ENCODE measurements around the gene TMEM273. TPM values are rescaled to one million over a fixed set of nuclear protein-coding genes. Genes with fewer than 3 reads are reported as not detected.

The TMEM273 gene
- total RNA-seq, 1 experiment from 2014 or later, result 0.09 TPM

DNA sequence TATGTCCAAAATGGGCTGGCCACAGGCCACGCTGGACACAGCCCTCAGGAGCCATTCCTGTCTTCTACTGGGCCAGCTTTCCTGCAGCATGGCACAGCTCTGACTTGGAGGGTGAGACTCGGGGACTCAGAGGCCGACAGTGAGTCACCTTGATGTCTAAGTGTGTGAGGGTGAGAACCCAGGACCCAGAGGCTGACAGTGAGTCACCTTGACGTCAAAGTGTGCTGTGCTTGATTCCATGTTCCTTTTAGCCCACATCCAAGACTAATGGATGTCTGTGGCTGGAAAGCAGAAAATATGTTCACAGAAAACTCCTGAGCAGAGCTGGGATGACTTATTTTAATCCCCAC lies 48.4 kb downstream of the TMEM273 start:
- H3K27me3 Mint-ChIP-seq (ENCODE audit: low read depth), result no peaks in the 10 kb centered on the region
- peaks cover 27% of the 10 kb centered on the region for H3K9me3 Mint-ChIP-seq
- 0 out of 2 replicates have a peak, but pooled peaks cover 2% of the 10 kb centered on the region for H3K36me3 Mint-ChIP-seq
- H3K27ac Mint-ChIP-seq, result no peak overlapping the region
- DNase-seq (ENCODE audit: low spot score) (no peak), ATAC-seq (no peak)
- no peak overlapping the region for H3K4me3 Mint-ChIP-seq
- H3K4me1 Mint-ChIP-seq, result peaks cover 34% of the 10 kb centered on the region
- TF ChIP-seq ZNF423 (CRISPR knock-in tag; IDR thresholded peaks at IDR 0.05), result no peak
- no peak for TF ChIP-seq GABPB1 (CRISPR knock-in tag; IDR thresholded peaks at IDR 0.05)
- TF ChIP-seq CDX4 (CRISPR knock-in tag; IDR thresholded peaks at IDR 0.05; ENCODE audit: borderline replicate concordance), result no peak
- TF ChIP-seq, protein P1, sequence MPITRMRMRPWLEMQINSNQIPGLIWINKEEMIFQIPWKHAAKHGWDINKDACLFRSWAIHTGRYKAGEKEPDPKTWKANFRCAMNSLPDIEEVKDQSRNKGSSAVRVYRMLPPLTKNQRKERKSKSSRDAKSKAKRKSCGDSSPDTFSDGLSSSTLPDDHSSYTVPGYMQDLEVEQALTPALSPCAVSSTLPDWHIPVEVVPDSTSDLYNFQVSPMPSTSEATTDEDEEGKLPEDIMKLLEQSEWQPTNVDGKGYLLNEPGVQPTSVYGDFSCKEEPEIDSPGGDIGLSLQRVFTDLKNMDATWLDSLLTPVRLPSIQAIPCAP (CRISPR knock-in tag; IDR thresholded peaks at IDR 0.05), result no peak
- no peak for TF ChIP-seq FOXP1 (CRISPR knock-in tag; IDR thresholded peaks at IDR 0.05; ENCODE audit: borderline replicate concordance)
- TF ChIP-seq NFATC4 (CRISPR knock-in tag; IDR thresholded peaks at IDR 0.05), result no peak
- no peak for TF ChIP-seq ELF4 (CRISPR knock-in tag; IDR thresholded peaks at IDR 0.05; ENCODE audit: low read depth)
- TF ChIP-seq ZNF532 (CRISPR knock-in tag; IDR thresholded peaks at IDR 0.05; ENCODE audit: borderline replicate concordance), result no peak
- TF ChIP-seq RORB (CRISPR knock-in tag; IDR thresholded peaks at IDR 0.05), result no peak
- no peak for TF ChIP-seq KAT7 (CRISPR knock-in tag; IDR thresholded peaks at IDR 0.05; ENCODE audit: borderline replicate concordance)
- TF ChIP-seq ZNF232 (CRISPR knock-in tag; IDR thresholded peaks at IDR 0.05), result no peak
- no peak for TF ChIP-seq USF1 (CRISPR knock-in tag; IDR thresholded peaks at IDR 0.05)
- TF ChIP-seq, protein P2, sequence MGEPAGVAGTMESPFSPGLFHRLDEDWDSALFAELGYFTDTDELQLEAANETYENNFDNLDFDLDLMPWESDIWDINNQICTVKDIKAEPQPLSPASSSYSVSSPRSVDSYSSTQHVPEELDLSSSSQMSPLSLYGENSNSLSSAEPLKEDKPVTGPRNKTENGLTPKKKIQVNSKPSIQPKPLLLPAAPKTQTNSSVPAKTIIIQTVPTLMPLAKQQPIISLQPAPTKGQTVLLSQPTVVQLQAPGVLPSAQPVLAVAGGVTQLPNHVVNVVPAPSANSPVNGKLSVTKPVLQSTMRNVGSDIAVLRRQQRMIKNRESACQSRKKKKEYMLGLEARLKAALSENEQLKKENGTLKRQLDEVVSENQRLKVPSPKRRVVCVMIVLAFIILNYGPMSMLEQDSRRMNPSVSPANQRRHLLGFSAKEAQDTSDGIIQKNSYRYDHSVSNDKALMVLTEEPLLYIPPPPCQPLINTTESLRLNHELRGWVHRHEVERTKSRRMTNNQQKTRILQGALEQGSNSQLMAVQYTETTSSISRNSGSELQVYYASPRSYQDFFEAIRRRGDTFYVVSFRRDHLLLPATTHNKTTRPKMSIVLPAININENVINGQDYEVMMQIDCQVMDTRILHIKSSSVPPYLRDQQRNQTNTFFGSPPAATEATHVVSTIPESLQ (CRISPR knock-in tag; IDR thresholded peaks at IDR 0.05), result no peak
- TF ChIP-seq CREB1 (CRISPR knock-in tag; IDR thresholded peaks at IDR 0.05), result no peak
- TF ChIP-seq ERG (CRISPR knock-in tag; IDR thresholded peaks at IDR 0.05), result no peak
- no peak for TF ChIP-seq EMX1 (CRISPR knock-in tag; IDR thresholded peaks at IDR 0.05)
- no peak for TF ChIP-seq ZNF138 (CRISPR knock-in tag; conservative IDR thresholded peaks at IDR 0.05)
- POLR2A ChIA-PET, result no interaction called here
- CTCF ChIA-PET, result no interaction called here
